Medulla oblongata (tissue), 1 donor: ENCODE data around the gene CLEC16A.
A peak's percentile ranks its signal among the peaks of the same experiment; 100 is the strongest.

Experiments used
- DNase-seq: peaks from one replicate; pipeline ENCODE4 v3.0.0-alpha.2; 2015; ENCODE audit errors: extremely low spot score

Gene CLEC16A

GRCh38 chr16:11016524-11016988, 72.2 kb downstream of the CLEC16A start:
- no peak for DNase-seq

GRCh38 chr16:11016993-11017392, 72.6 kb downstream of the CLEC16A start:
- DNase-seq: peak; percentile 20

GRCh38 chr16:11017499-11017898, 73.1 kb downstream of the CLEC16A start:
- DNase-seq: no peak

- no peak for DNase-seq
Observed at GRCh38 chr16:11020388-11020787, 76.0 kb downstream of the CLEC16A start.

- no peak for DNase-seq
Observed at GRCh38 chr16:11020792-11021551, 76.6 kb downstream of the CLEC16A start.

- DNase-seq: no peak
Observed at GRCh38 chr16:11022002-11022401, 77.6 kb downstream of the CLEC16A start.

GRCh38 chr16:11023262-11024039, 79.1 kb downstream of the CLEC16A start:
- no peak for DNase-seq

- no peak for DNase-seq
Observed at GRCh38 chr16:11024333-11025053, 80.1 kb downstream of the CLEC16A start.

GRCh38 chr16:11025120-11025531, 80.8 kb downstream of the CLEC16A start:
- no peak for DNase-seq

- DNase-seq: no peak
Observed at GRCh38 chr16:11029948-11030347, 85.6 kb downstream of the CLEC16A start.

- no peak for DNase-seq
Observed at GRCh38 chr16:11030990-11031510, 86.7 kb downstream of the CLEC16A start.

- DNase-seq: no peak
Observed at GRCh38 chr16:11032000-11032921, 87.9 kb downstream of the CLEC16A start.

GRCh38 chr16:11032922-11033291, 88.5 kb downstream of the CLEC16A start:
- peak; percentile 40 for DNase-seq

GRCh38 chr16:11033629-11034420, 89.5 kb downstream of the CLEC16A start:
- DNase-seq: no peak

GRCh38 chr16:11034481-11034931, 90.1 kb downstream of the CLEC16A start:
- DNase-seq: no peak

GRCh38 chr16:11035096-11035495, 90.7 kb downstream of the CLEC16A start:
- no peak for DNase-seq

- no peak for DNase-seq
Observed at GRCh38 chr16:11036040-11036439, 91.7 kb downstream of the CLEC16A start.

GRCh38 chr16:11036868-11037410, 92.6 kb downstream of the CLEC16A start:
- DNase-seq: no peak

- DNase-seq: no peak
Observed at GRCh38 chr16:11038305-11038704, 93.9 kb downstream of the CLEC16A start.

GRCh38 chr16:11038777-11039176, 94.4 kb downstream of the CLEC16A start:
- no peak for DNase-seq
